ENCODE data around the gene PRRC2B.
"Not testable (repeated sequence)": the region's sequence is repeated elsewhere in the genome, so short reads cannot be mapped to it uniquely, and the experiment has no call there.

PRRC2B gene

GRCh38 chr9:131393622-131394463, at the start of gene PRRC2B:
TSS of gene PRRC2B (plus strand) at chr9:131394086. CDS start at chr9:131430145, 36,059 bp downstream.
- DNase-seq (ENCODE audit: low read depth): peak; percentile 65

GRCh38 chr9:131344931-131345535, 48.9 kb upstream of the PRRC2B start:
- DNase-seq (ENCODE audit: low read depth): not testable (repeated sequence)

GRCh38 chr9:131346559-131346958, 47.3 kb upstream of the PRRC2B start:
- no peak for DNase-seq (ENCODE audit: low read depth)

- no peak for DNase-seq (ENCODE audit: low read depth)
These were observed 46.4 kb upstream of the PRRC2B start for GRCh38 chr9:131347376-131348020.

DNA sequence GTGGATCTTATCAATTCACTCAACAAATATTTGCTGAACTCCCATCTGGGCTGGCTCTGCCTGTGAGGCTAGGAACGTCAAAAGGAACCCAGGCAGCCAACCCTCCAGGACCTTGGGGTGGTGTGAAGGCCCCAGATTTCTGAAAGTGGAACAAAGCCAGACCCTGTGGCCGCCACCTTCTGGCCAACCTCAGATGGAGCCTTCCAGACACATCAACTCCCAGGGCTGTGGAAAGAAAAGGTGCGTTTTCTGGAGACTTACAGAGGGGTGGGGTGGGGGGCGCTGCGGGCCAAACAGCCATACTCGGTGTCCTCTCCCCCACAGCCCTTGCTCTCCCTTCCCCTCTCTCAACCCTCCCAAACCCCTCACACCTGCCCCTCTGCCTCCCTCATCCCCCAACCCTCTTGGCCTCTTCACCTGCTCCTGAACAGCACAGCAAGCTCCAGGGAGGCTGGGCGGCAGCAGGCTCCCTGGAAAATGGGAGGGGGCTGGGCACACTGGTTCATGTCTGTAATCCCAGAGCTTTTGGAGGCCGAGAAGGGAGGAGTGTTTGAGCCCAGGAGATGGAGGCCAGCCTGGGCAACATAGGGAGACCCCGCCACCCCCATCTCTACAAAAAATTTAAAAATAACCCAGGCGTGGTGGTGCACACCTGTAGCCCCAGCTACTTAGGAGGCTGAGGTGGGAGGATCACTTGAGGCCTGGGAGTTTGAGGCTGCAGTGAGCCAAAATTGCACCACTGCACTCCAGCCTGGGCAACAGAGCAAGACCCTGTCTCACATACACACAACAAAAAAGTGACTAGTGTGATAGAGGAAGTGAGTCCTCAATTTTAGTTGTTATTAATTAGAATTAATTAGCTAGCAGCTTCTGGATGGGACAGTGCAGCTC, 45.0 kb upstream of the PRRC2B start:
- DNase-seq (ENCODE audit: low read depth): no peak

DNA sequence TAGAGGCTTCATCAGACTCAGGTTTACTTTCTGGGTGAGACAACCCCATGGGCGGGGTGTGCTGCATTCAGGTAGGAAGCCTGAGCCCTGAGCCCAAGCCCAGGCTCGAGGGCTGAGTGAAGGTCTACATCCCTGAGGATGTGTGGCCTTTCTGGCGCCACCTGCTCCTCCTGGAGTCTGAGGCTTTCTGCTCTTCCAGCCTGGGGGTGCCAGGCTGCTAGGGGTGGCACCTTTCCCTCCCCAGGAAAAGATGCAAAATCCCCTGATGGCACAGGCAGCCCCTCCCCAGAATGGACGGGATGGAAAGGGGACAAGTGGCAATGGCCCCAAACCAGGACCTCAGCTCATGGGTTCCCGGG, 44.4 kb upstream of the PRRC2B start:
- no peak for DNase-seq (ENCODE audit: low read depth)

- peak; percentile 60 for DNase-seq (ENCODE audit: low read depth)
These were observed 43.9 kb upstream of the PRRC2B start for GRCh38 chr9:131349881-131350563.

DNA sequence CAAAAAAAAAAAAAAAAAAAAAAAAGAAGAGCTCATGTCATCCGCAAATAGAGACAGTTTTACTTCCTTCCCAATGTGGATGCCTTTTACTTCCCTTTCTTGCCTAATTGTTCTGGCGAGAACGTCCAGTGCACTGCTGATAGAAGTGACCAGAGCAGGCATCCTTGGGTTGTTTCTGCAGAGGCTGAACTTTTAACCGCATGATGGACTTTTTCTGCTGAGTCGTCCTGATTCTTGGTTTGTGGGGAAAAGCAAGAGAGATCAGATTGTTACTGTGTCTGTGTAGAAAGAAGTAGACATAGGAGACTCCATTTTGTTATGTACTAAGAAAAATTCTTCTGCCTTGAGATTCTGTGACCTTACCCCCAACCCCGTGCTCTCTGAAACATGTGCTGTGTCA, 37.4 kb upstream of the PRRC2B start:
- DNase-seq (ENCODE audit: low read depth): not testable (repeated sequence)

DNA sequence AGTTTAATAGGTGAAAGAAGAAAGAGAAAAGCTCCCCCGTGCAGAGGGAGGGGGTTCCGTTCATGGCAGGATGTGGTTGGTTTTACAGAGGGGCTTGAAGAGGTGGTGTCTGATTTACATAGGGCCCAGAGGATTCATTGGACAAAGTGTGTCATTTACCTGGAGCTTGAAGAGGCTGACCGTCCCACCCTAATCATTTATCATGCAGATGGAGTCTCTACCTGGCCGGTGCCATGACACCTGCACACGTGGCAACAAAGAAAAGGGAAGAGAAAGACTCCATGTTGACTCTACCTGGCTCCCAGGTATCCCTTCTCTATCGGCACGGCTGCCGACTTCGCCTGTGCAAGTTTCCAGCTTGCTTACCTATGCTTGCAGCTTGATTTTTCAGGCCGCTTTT, 35.3 kb upstream of the PRRC2B start:
- no peak for DNase-seq (ENCODE audit: low read depth)

GRCh38 chr9:131361202-131361833, 32.6 kb upstream of the PRRC2B start:
- no peak for DNase-seq (ENCODE audit: low read depth)

GRCh38 chr9:131365546-131365945, 28.3 kb upstream of the PRRC2B start:
- no peak for DNase-seq (ENCODE audit: low read depth)

DNA sequence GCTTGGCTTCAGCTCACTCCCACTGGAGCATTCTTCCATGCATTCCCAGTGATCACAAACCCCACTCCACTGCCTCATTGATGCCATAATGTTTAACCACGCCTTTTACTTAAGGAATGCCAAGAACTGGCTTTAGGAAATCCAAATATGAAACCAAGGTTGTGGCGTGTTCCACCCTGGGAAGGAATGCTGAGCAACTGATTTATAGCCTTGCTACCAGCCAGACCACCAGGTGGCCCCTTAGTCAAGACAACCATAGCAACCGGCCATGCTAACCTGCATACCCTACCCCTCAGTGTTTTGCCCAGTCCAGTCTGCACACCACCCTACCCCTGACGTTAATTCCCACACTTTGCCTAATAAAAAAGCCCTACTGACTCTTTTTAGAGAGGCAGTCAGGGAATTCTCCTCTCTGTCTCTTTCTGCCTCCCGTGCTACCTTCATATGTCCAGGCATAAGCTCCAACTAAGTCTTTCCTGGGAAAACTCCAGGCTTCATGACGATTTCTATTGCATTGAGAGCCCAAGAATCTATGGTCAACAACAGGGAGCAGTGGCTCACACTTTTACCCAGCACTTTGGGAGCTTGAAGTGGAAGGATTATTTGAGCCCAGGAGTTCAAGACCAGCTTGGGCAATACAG, 27.0 kb upstream of the PRRC2B start:
- no peak for DNase-seq (ENCODE audit: low read depth)

GRCh38 chr9:131367450-131367849, 26.4 kb upstream of the PRRC2B start:
- no peak for DNase-seq (ENCODE audit: low read depth)

- no peak for DNase-seq (ENCODE audit: low read depth)
These were observed 23.2 kb upstream of the PRRC2B start for GRCh38 chr9:131370638-131371037.

DNA sequence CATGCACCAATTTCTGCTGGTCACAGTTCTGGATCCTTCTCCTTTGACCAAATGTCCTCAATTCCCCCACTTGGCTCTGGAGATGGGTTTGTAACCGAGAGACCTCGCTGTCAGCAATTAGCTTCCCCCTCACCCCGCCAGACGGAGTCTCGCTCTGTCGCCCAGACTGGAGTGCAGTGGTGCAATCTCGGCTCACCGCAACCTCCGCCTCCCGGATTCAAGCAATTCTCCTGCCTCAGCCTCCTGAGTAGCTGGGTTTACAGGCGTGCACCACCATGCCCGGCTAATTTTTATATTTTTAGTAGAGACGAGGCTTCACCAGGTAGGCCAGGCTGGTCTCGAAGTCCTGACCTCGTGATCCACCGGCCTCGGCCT, 21.3 kb upstream of the PRRC2B start:
- DNase-seq (ENCODE audit: low read depth): not testable (repeated sequence)

DNA sequence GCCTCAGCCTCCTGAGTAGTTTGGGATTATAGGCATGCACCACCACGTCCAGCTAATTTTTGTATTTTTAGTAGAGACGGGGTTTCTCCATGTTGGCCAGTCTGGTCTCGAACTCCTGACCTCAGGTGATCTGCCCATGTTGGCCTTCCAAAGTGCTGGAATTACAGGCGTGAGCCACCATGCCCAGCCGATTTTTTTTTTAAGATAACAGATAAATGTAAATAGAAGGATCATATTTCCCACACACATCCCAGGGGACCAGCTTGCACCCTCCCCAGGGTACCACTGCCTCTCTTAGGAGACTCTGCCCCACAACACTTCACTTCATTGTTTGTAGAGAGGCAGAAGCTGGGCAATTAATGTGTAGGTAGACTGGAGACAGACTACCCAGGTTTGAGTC, 19.2 kb upstream of the PRRC2B start:
- DNase-seq (ENCODE audit: low read depth): not testable (repeated sequence)

- DNase-seq (ENCODE audit: low read depth): no peak
These were observed 14.8 kb upstream of the PRRC2B start for GRCh38 chr9:131379056-131379455.

GRCh38 chr9:131382850-131383729, 10.8 kb upstream of the PRRC2B start:
- no peak for DNase-seq (ENCODE audit: low read depth)

DNA sequence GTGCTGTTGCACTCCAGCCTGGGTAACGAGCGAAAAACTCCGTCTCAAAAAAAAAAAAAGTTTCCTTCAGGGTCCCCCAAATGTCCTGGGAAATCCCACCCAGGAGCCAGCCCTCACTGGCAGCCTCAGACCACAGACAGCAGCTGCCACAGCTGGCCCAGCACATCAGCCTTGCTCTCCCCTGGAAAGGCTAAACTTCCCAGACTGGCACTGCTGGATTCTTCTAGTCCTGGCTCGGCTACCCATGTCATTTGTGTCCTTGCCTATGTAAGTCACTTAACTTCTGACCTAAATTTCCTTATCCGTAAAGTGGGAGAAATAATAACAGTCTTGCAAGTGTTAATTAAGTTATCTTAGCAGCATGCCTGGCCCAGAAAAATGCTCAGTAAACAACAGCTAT, 8.6 kb upstream of the PRRC2B start:
- no peak for DNase-seq (ENCODE audit: low read depth)

DNA sequence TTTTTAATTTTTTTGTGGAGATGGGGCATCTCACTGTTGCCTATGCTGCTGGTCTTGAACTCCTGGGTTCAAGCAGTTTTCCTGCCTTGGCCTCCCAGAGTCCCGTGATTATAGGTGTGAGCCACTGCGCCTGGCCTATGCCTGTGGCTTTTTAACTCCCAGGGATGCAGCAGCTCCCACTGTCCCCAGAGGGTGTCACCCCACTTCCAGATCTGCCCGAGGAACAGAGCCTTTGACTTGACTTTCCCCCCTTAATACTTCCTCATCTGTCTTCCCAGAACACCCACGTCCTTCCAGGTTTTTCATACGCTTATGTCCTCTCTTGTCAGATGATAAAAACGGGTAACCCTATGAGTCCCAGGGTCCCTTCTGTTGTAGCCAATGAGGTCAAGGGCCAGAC, 7.6 kb upstream of the PRRC2B start:
- DNase-seq (ENCODE audit: low read depth): no peak

Measured in stromal cell of bone marrow (primary cell).